ENCODE data around the gene SPOCK1. TPM values are rescaled to one million over a fixed set of nuclear protein-coding genes. Genes with fewer than 3 reads are reported as not detected.
"Not testable (repeated sequence)": the region's sequence is repeated elsewhere in the genome, so short reads cannot be mapped to it uniquely, and the experiment has no call there.

SPOCK1 gene
- total and polyA plus RNA-seq, 5 experiments from 2014 or later: not detected

GRCh38 chr5:137234973-137235943 is 263.9 kb downstream of the SPOCK1 start:
- no peak overlapping the region for H3K4me3 Mint-ChIP-seq
- no peaks in the 10 kb centered on the region for H3K4me1 Mint-ChIP-seq
- H3K27ac Mint-ChIP-seq: no peak overlapping the region
- H3K9me3 Mint-ChIP-seq: peaks cover 0 to 3% (median 0%) of the 10 kb centered on the region in 9 donors
- no peaks in the 10 kb centered on the region for H3K36me3 Mint-ChIP-seq
- POLR2A ChIA-PET: no interaction called here
- peaks cover 6 to 40% (median 25%) of the 10 kb centered on the region in 5 donors for H3K27me3 Mint-ChIP-seq
- no peak for DNase-seq
- ATAC-seq: no peak

GRCh38 chr5:137233726-137234125 is 265.4 kb downstream of the SPOCK1 start:
- Mint-ChIP-seq H3K4me3 (no peak overlapping the region), H3K4me1 (no peaks in the 10 kb centered on the region), H3K27me3 (peaks cover 4 to 40% (median 25%) of the 10 kb centered on the region in 5 donors), H3K9me3 (peaks cover 0 to 3% (median 0%) of the 10 kb centered on the region in 9 donors), H3K36me3 (no peaks in the 10 kb centered on the region), H3K27ac (no peak overlapping the region)
- DNase-seq (no peak), ATAC-seq (no peak)
- POLR2A ChIA-PET: no interaction called here

GRCh38 chr5:137233304-137233703 is 265.8 kb downstream of the SPOCK1 start:
- DNase-seq, ATAC-seq, H3K4me1 Mint-ChIP-seq, H3K9me3 Mint-ChIP-seq, POLR2A ChIA-PET, H3K27ac Mint-ChIP-seq, H3K36me3 Mint-ChIP-seq, H3K4me3 Mint-ChIP-seq: not testable (repeated sequence)
- H3K27me3 Mint-ChIP-seq: peaks cover 4 to 40% (median 24%) of the 10 kb centered on the region in 5 donors

- no peak overlapping the region for H3K27ac Mint-ChIP-seq
- no peaks in the 10 kb centered on the region for H3K4me1 Mint-ChIP-seq
- POLR2A ChIA-PET: no interaction called here
Observed at GRCh38 chr5:137231540-137231939, 267.6 kb downstream of the SPOCK1 start.

GRCh38 chr5:137228816-137229215 is 270.3 kb downstream of the SPOCK1 start:
- POLR2A ChIA-PET: no interaction called here
- no peaks in the 10 kb centered on the region for H3K4me1 Mint-ChIP-seq
- ATAC-seq (no peak), DNase-seq (no peak)
- no peak overlapping the region for H3K27ac Mint-ChIP-seq
- H3K9me3 Mint-ChIP-seq: peaks cover 0 to 2% (median 0%) of the 10 kb centered on the region in 9 donors
- H3K36me3 Mint-ChIP-seq: no peaks in the 10 kb centered on the region
- H3K4me3 Mint-ChIP-seq: no peak overlapping the region
- peaks cover 0 to 2% (median 0%) of the 10 kb centered on the region in 5 donors for H3K27me3 Mint-ChIP-seq

More at GRCh38 chr5:137231540-137231939, 267.6 kb downstream of the SPOCK1 start:
- H3K27me3 Mint-ChIP-seq: peaks cover 4 to 25% (median 14%) of the 10 kb centered on the region in 5 donors
- no peak overlapping the region for H3K4me3 Mint-ChIP-seq
- ATAC-seq (no peak), DNase-seq (no peak)
- peaks cover 0 to 3% (median 0%) of the 10 kb centered on the region in 9 donors for H3K9me3 Mint-ChIP-seq
- H3K36me3 Mint-ChIP-seq: no peaks in the 10 kb centered on the region

GRCh38 chr5:137226081-137226480 is 273.0 kb downstream of the SPOCK1 start:
- H3K9me3 Mint-ChIP-seq: peaks cover 0 to 2% (median 0%) of the 10 kb centered on the region in 9 donors
- DNase-seq (no peak), ATAC-seq (no peak)
- POLR2A ChIA-PET: no interaction called here
- no peaks in the 10 kb centered on the region for H3K36me3 Mint-ChIP-seq
- H3K27me3 Mint-ChIP-seq: peaks cover 0 to 5% (median 0%) of the 10 kb centered on the region in 5 donors
- H3K27ac Mint-ChIP-seq: no peak overlapping the region
- H3K4me3 Mint-ChIP-seq: no peak overlapping the region
- no peaks in the 10 kb centered on the region for H3K4me1 Mint-ChIP-seq

GRCh38 chr5:137223324-137224295 is 275.5 kb downstream of the SPOCK1 start:
- no peaks in the 10 kb centered on the region for H3K36me3 Mint-ChIP-seq
- POLR2A ChIA-PET: no interaction called here
- no peak overlapping the region for H3K4me3 Mint-ChIP-seq
- no peaks in the 10 kb centered on the region for H3K9me3 Mint-ChIP-seq
- H3K27ac Mint-ChIP-seq: no peak overlapping the region
- DNase-seq (no peak), ATAC-seq (no peak)
- H3K4me1 Mint-ChIP-seq: no peaks in the 10 kb centered on the region
- peaks cover 0 to 6% (median 0%) of the 10 kb centered on the region in 5 donors for H3K27me3 Mint-ChIP-seq

GRCh38 chr5:137221943-137222342 is 277.2 kb downstream of the SPOCK1 start:
- no peaks in the 10 kb centered on the region for H3K4me1 Mint-ChIP-seq
- ATAC-seq: no peak

GRCh38 chr5:137220523-137220927 is 278.6 kb downstream of the SPOCK1 start:
- Mint-ChIP-seq H3K36me3 (no peaks in the 10 kb centered on the region), H3K27ac (no peak overlapping the region), H3K4me1 (no peaks in the 10 kb centered on the region), H3K9me3 (no peaks in the 10 kb centered on the region), H3K27me3 (peaks cover 0 to 6% (median 1%) of the 10 kb centered on the region in 5 donors), H3K4me3 (no peak overlapping the region)
- no peak for ATAC-seq
- POLR2A ChIA-PET: no interaction called here
- DNase-seq: no peak

More at GRCh38 chr5:137221943-137222342, 277.2 kb downstream of the SPOCK1 start:
- no peak for DNase-seq
- POLR2A ChIA-PET: no interaction called here
- no peaks in the 10 kb centered on the region for H3K36me3 Mint-ChIP-seq
- H3K27ac Mint-ChIP-seq: no peak overlapping the region
- no peaks in the 10 kb centered on the region for H3K9me3 Mint-ChIP-seq
- no peak overlapping the region for H3K4me3 Mint-ChIP-seq
- peaks cover 0 to 6% (median 0%) of the 10 kb centered on the region in 5 donors for H3K27me3 Mint-ChIP-seq

GRCh38 chr5:137218896-137219295 is 280.2 kb downstream of the SPOCK1 start:
- Mint-ChIP-seq H3K4me1 (no peaks in the 10 kb centered on the region), H3K9me3 (no peaks in the 10 kb centered on the region), H3K27ac (no peak overlapping the region), H3K4me3 (no peak overlapping the region), H3K36me3 (no peaks in the 10 kb centered on the region), H3K27me3 (peaks cover 0 to 6% (median 1%) of the 10 kb centered on the region in 5 donors)
- DNase-seq (no peak), ATAC-seq (no peak)
- POLR2A ChIA-PET: no interaction called here

GRCh38 chr5:137218471-137218870 is 280.7 kb downstream of the SPOCK1 start:
- Mint-ChIP-seq H3K4me1 (no peaks in the 10 kb centered on the region), H3K27me3 (peaks cover 0 to 6% (median 1%) of the 10 kb centered on the region in 5 donors), H3K27ac (no peak overlapping the region), H3K36me3 (no peaks in the 10 kb centered on the region), H3K9me3 (no peaks in the 10 kb centered on the region), H3K4me3 (no peak overlapping the region)
- POLR2A ChIA-PET: no interaction called here
- no peak for DNase-seq
- ATAC-seq: no peak

- peaks cover 0 to 12% (median 4%) of the 10 kb centered on the region in 5 donors for H3K27me3 Mint-ChIP-seq
- H3K27ac Mint-ChIP-seq: no peak overlapping the region
- POLR2A ChIA-PET: no interaction called here
- H3K9me3 Mint-ChIP-seq: no peaks in the 10 kb centered on the region
- H3K4me3 Mint-ChIP-seq: no peak overlapping the region
- H3K36me3 Mint-ChIP-seq: no peaks in the 10 kb centered on the region
- DNase-seq (no peak), ATAC-seq (no peak)
- no peaks in the 10 kb centered on the region for H3K4me1 Mint-ChIP-seq
Observed at GRCh38 chr5:137217599-137218200, 281.4 kb downstream of the SPOCK1 start.
